SU-DHL-6 (cell line): ENCODE measurements around the gene GSDMA.

Experiments used
- CTCF ChIP-seq: fragments of 200-600 bp; sonication (generic); IDR thresholded peaks from one replicate; pipeline ENCODE4 v1.5.1; 2017; ENCODE audit warnings: antibody characterized with exemption, mild to moderate bottlenecking, low read length, moderate library complexity; ENCODE audit not compliant: insufficient read depth, poor library complexity, severe bottlenecking
- EZH2phosphoT487 ChIP-seq: fragments of 200-600 bp; sonication (generic), shearing (Covaris generic); conservative IDR thresholded peaks from 2 replicates; pipeline ENCODE4 v1.6.1; 2018; ENCODE audit warnings: mild to moderate bottlenecking, antibody characterized with exemption, low read length, moderate library complexity, mixed read lengths

GRCh38 chr17:39926588-39927100, 36.2 kb upstream of the GSDMA start:
- TF ChIP-seq CTCF = no peak
- TF ChIP-seq EZH2phosphoT487 = no peak
